ENCODE measurements around the gene MPPED1. TPM values are rescaled to one million over a fixed set of nuclear protein-coding genes. Genes with fewer than 3 reads are reported as not detected.

Gene MPPED1
- total RNA-seq, 2 donors from 2014 or later: not detected

- peaks cover 15% of the 10 kb centered on the region for H3K27me3 Mint-ChIP-seq
- no peak overlapping the region for H3K4me3 Mint-ChIP-seq
- H3K9me3 Mint-ChIP-seq: no peaks in the 10 kb centered on the region
- no peaks in the 10 kb centered on the region for H3K4me1 Mint-ChIP-seq
- H3K36me3 Mint-ChIP-seq (ENCODE audit: low read depth): no peaks in the 10 kb centered on the region
- no peak for ATAC-seq (replicated peaks)
- no peak overlapping the region for H3K27ac Mint-ChIP-seq
These were observed 138.9 kb downstream of the MPPED1 start for GRCh38 chr22:43550672-43551071.

DNA sequence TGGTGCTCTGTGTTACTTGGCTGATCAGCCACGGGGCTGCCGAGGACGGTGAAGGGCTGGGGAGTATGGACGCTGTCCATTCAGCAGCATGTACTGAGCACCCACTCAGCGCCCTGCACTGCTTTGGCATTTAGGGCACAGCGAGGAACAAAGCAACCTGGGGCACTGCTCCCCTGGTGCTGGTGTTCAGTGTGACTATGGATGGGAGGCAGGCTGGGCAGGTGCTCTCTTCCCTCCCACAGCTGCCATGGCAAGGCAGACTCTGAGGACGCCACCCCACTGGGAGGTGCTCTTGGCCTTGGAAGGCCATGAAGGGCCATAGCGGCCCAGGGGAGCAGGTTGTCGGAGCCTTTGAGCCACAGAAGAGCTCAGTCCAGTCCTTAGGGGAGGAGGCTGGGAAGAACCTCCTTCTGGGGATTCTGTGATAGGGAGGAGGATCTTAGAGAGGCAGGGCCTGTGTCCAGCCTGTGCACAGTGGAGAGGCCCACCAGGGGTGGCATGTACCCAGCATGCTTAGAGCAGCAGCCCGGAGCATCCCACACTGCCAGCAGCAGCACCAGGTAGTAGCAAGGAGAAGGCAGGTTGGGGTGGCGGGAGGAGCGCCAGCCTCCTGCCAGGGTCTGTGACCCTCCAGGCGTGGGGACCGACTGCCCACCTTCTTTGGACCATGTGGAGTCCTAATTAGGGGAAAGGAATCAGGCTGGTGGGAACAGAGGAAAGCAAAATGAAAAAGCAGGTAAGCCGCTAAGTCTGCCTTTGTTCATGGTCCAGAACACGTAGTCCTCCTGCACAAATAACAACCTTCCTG lies 141.8 kb downstream of the MPPED1 start:
- H3K4me3 Mint-ChIP-seq: no peak overlapping the region
- ATAC-seq (replicated peaks): no peak
- H3K27ac Mint-ChIP-seq: no peak overlapping the region
- H3K9me3 Mint-ChIP-seq: no peaks in the 10 kb centered on the region
- H3K36me3 Mint-ChIP-seq (ENCODE audit: low read depth): no peaks in the 10 kb centered on the region
- no peaks in the 10 kb centered on the region for H3K4me1 Mint-ChIP-seq
- peaks cover 15% of the 10 kb centered on the region for H3K27me3 Mint-ChIP-seq

GRCh38 chr22:43554259-43554636 lies 142.4 kb downstream of the MPPED1 start:
- Mint-ChIP-seq H3K36me3 (ENCODE audit: low read depth) (no peaks in the 10 kb centered on the region), H3K27ac (no peak overlapping the region), H3K4me1 (no peaks in the 10 kb centered on the region), H3K9me3 (no peaks in the 10 kb centered on the region), H3K4me3 (no peak overlapping the region), H3K27me3 (peaks cover 15% of the 10 kb centered on the region)
- no peak for ATAC-seq (replicated peaks)

GRCh38 chr22:43554694-43555365 lies 143.0 kb downstream of the MPPED1 start:
- H3K27ac Mint-ChIP-seq: no peak overlapping the region
- no peak for ATAC-seq (replicated peaks)
- no peaks in the 10 kb centered on the region for H3K4me1 Mint-ChIP-seq
- H3K4me3 Mint-ChIP-seq: no peak overlapping the region
- H3K9me3 Mint-ChIP-seq: no peaks in the 10 kb centered on the region
- H3K27me3 Mint-ChIP-seq: peaks cover 15% of the 10 kb centered on the region
- H3K36me3 Mint-ChIP-seq (ENCODE audit: low read depth): no peaks in the 10 kb centered on the region

DNA sequence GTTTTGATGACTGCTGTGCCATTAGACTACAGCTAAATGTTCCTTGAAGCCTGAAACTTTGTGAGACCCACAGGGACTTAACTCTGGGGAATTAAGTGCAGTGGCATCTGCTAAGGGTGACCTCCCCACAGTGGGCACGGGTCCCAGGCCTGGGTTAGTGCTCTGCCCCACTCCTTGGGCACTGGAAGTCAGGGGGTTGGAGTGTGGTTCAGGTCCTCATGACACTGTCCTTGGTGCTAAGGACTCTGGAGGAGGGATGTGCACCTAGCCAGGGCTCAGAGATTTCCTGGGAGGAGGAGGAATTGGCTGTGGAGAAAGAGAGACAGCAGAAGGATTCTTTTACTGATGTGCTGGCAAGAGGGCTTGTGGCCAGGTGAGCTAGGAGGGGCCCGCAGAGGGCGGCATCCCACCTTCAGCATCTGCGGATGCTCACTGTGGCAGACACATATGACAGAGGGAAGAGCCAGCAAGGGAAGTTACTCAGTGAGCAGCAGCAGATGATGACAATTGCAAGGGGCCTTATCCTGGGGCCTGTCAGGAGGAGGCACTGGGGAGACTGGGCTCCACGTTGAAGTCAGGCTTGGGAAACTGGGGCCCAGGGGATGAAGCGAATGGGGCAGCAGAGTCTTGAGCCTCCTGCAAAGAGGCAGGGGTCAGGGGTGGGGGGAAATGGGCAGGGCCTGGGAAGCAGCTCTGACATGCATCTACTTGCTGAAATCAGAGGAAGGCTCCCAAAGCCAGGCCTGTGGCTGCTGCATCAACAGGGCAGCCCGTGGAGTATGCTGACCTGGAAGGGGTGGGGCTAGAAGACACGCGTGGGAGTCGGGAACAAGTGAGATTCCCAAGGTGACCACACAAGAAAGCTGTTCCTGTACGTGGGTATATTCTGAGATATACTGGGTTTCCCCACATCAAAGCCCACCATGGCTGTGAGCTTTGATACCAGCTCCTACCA lies 144.0 kb downstream of the MPPED1 start:
- Mint-ChIP-seq H3K27me3 (peaks cover 15% of the 10 kb centered on the region), H3K27ac (no peak overlapping the region), H3K9me3 (no peaks in the 10 kb centered on the region), H3K4me1 (no peaks in the 10 kb centered on the region), H3K36me3 (ENCODE audit: low read depth) (no peaks in the 10 kb centered on the region), H3K4me3 (no peak overlapping the region)
- no peak for ATAC-seq (replicated peaks)

Other genes starting within 250 kb of the MPPED1 start
- 10 to 100 TPM; 53.5 to 84.8 TPM for gene TTLL12, start 224.9 kb upstream of the MPPED1 start, total RNA-seq
- gene SCUBE1, start 68.6 kb upstream of the MPPED1 start, total RNA-seq: not detected